Epithelial cell of proximal tubule (primary cell): ENCODE data around the gene HMGCS1. TPM values are rescaled to one million over a fixed set of nuclear protein-coding genes. Genes with fewer than 3 reads are reported as not detected.

Experiments used
- DNase-seq: peaks from one replicate; pipeline ENCODE4 v3.0.0-alpha.2; 2011; ENCODE audit warnings: low read depth
- H3K4me3 ChIP-seq: 2 replicates; pipeline ENCODE4 v1.5.1; 2011; ENCODE audit warnings: low read depth, mild to moderate bottlenecking, low read length
- CTCF ChIP-seq: conservative IDR thresholded peaks from 2 replicates; pipeline ENCODE4 v1.5.1; 2012; ENCODE audit warnings: low read depth, mild to moderate bottlenecking, low read length
- total RNA-seq: library from RNA; depleted of rRNA; stranded (reverse); fragments of >200 nt; gene quantifications from 2 replicates; pipeline ENCODE4 v1.2.3, GENCODE V29; 2015

The HMGCS1 gene
- total RNA-seq = 34.4 and 98.4 TPM in 2 replicates

- TF ChIP-seq CTCF = peak; percentile 12
- H3K4me3 ChIP-seq = peak within 1 kb of the TSS; percentile 90
- peak; percentile 96 for DNase-seq
Measured at GRCh38 chr5:43313035-43313853, at the start of gene HMGCS1. TSS of gene HMGCS1 (minus strand) at chr5:43313412. CDS start at chr5:43298965, 14,447 bp downstream.

- DNase-seq = no peak
- no peak overlapping the region for H3K4me3 ChIP-seq
- no peak for TF ChIP-seq CTCF
Measured at GRCh38 chr5:43358726-43359125, 45.5 kb upstream of the HMGCS1 start.

GRCh38 chr5:43358301-43358700, 45.1 kb upstream of the HMGCS1 start:
- DNase-seq = no peak
- no peak for TF ChIP-seq CTCF

GRCh38 chr5:43357878-43358281, 44.7 kb upstream of the HMGCS1 start:
- DNase-seq = no peak
- TF ChIP-seq CTCF = no peak
- no peak overlapping the region for H3K4me3 ChIP-seq

More at GRCh38 chr5:43358301-43358700, 45.1 kb upstream of the HMGCS1 start:
- H3K4me3 ChIP-seq = no peak overlapping the region

GRCh38 chr5:43357067-43357466, 43.9 kb upstream of the HMGCS1 start:
- TF ChIP-seq CTCF = no peak
- no peak for DNase-seq
- H3K4me3 ChIP-seq = no peak overlapping the region

- DNase-seq = no peak
- no peak for TF ChIP-seq CTCF
- H3K4me3 ChIP-seq = no peak overlapping the region
Measured at GRCh38 chr5:43354774-43355173, 41.6 kb upstream of the HMGCS1 start.

GRCh38 chr5:43353668-43354067, 40.5 kb upstream of the HMGCS1 start:
- no peak overlapping the region for H3K4me3 ChIP-seq
- TF ChIP-seq CTCF = no peak
- DNase-seq = no peak
